Upper lobe of left lung (tissue), 6 donors: ENCODE data around the gene CPEB2. TPM values are rescaled to one million over a fixed set of nuclear protein-coding genes. Genes with fewer than 3 reads are reported as not detected.

Source experiments
- ATAC-seq, 2 donors: fragments of 200-7000 bp; cut with Tn5 transposase; one replicate each; pipeline ENCODE4 v1.9.1; 2022; ENCODE audit warnings: mild to moderate bottlenecking in 2 of 2, moderate library complexity in 2 of 2; ENCODE audit not compliant: low FRiP score in 2 of 2
- DNase-seq, 2 donors: peaks; one replicate each; pipeline ENCODE4 v3.0.0-alpha.2; 2019 to 2020
- H3K27ac ChIP-seq, 4 donors: fragments of 200-600 bp; sonication (generic); one replicate each; pipeline ENCODE4 v1.5.1; 2016 to 2019
- H3K27me3 ChIP-seq, 4 donors: fragments of 200-600 bp; sonication (generic); one replicate each; pipeline ENCODE4 v1.5.1; 2017 to 2019
- H3K36me3 ChIP-seq, 4 donors: fragments of 200-600 bp; sonication (generic); one replicate each; pipeline ENCODE4 v1.5.1; 2016 to 2019
- H3K4me1 ChIP-seq, 4 donors: fragments of 200-600 bp; sonication (generic); one replicate each; pipeline ENCODE4 v1.5.1; 2018 to 2019
- H3K4me3 ChIP-seq, 4 donors: fragments of 200-600 bp; sonication (generic); one replicate each; pipeline ENCODE4 v1.5.1; 2017 to 2019; ENCODE audit warnings: mild to moderate bottlenecking in 2 of 4, moderate library complexity in 1 of 4
- H3K9me3 ChIP-seq, 4 donors: fragments of 200-600 bp; sonication (generic); one replicate each; pipeline ENCODE4 v1.5.1; 2018 to 2019
- CTCF ChIP-seq, 6 experiments: fragments of 450-650 bp in 4 of 6; fragments of 200-600 bp in 2 of 6; sonication (generic) in 2 of 6; IDR thresholded peaks; one replicate each; pipeline ENCODE4 v1.5.1; 2016 to 2019; ENCODE audit warnings: antibody characterized with exemption in 6 of 6
- EP300 ChIP-seq, 4 donors: sonication (generic); formaldehyde crosslinking; IDR thresholded peaks; one replicate each; pipeline ENCODE4 v1.5.1; 2017; ENCODE audit warnings: antibody characterized with exemption in 4 of 4, control low read depth in 2 of 4
- POLR2A ChIP-seq, 4 donors: fragments of 450-650 bp; IDR thresholded peaks; one replicate each; pipeline ENCODE4 v1.5.1; 2016 to 2017; ENCODE audit warnings: antibody characterized with exemption in 4 of 4, mild to moderate bottlenecking in 2 of 4
- POLR2AphosphoS5 ChIP-seq, 2 donors: sonication (generic); formaldehyde crosslinking; IDR thresholded peaks; one replicate each; pipeline ENCODE4 v1.5.1; 2017; ENCODE audit warnings: antibody characterized with exemption in 2 of 2
- WGBS, 2 donors: methylation state at CpG; one replicate each; pipeline ENCODE4 v1.1.5; 2017 to 2018; 5-methylcytosine and 5-hydroxymethylcytosine counted together
- total RNA-seq, 6 donors: library from RNA; depleted of rRNA in 4 of 6; stranded (reverse); fragments of >200 nt in 4 of 6; gene quantifications; one replicate each; pipeline versions ENCODE4 v1.1.0 to v1.2.1, GENCODE V29; 2016 to 2021
- donor health status: DM: no; HTN: no; CAD: no; lungs with moderate emphysema.
- donor health status: DM: no; HTN: yes; CAD: no; lungs with severe emphysema.

Gene CPEB2
- total RNA-seq, 6 donors from 2014 or later, result 9.3 to 44.6 (median 22.9) TPM

- no peaks in the 10 kb centered on the region for H3K27me3 ChIP-seq
- H3K4me1 ChIP-seq, result peaks cover 12 to 29% (median 21%) of the 10 kb centered on the region in 4 donors
- DNase-seq (no peak), ATAC-seq (no peak)
- 0% methylated on average over 1 of the region's 1 CpG for WGBS, 2 donors
- no peak for TF ChIP-seq EP300 (IDR thresholded peaks at IDR 0.05)
- TF ChIP-seq CTCF (IDR thresholded peaks at IDR 0.05), result no peak
- TF ChIP-seq POLR2A (IDR thresholded peaks at IDR 0.05), result no peak
- TF ChIP-seq POLR2AphosphoS5 (IDR thresholded peaks at IDR 0.05), result no peak
- H3K4me3 ChIP-seq, result no peak overlapping the region
- H3K36me3 ChIP-seq, result peaks cover 0 to 17% (median 0%) of the 10 kb centered on the region in 4 donors
- no peak overlapping the region for H3K27ac ChIP-seq
- H3K9me3 ChIP-seq, result no peaks in the 10 kb centered on the region
Measured at GRCh38 chr4:15024386-15024785, 22.1 kb downstream of the CPEB2 start.

GRCh38 chr4:15025693-15026092 is 23.4 kb downstream of the CPEB2 start:
- TF ChIP-seq POLR2A (IDR thresholded peaks at IDR 0.05), result no peak
- TF ChIP-seq EP300 (IDR thresholded peaks at IDR 0.05), result no peak
- TF ChIP-seq CTCF (IDR thresholded peaks at IDR 0.05), result no peak
- TF ChIP-seq POLR2AphosphoS5 (IDR thresholded peaks at IDR 0.05), result no peak
- Histone ChIP-seq H3K4me1 (peaks cover 7 to 23% (median 15%) of the 10 kb centered on the region in 4 donors), H3K27ac (no peak overlapping the region), H3K27me3 (no peaks in the 10 kb centered on the region), H3K36me3 (peaks cover 0 to 4% (median 0%) of the 10 kb centered on the region in 4 donors), H3K4me3 (no peak overlapping the region), H3K9me3 (no peaks in the 10 kb centered on the region)
- 94% methylated on average over 5 of the region's 5 CpGs for WGBS, 2 donors
- ATAC-seq (no peak), DNase-seq (no peak)

GRCh38 chr4:15027921-15028435 is 25.7 kb downstream of the CPEB2 start:
- H3K4me1 ChIP-seq, result peaks cover 2 to 27% (median 26%) of the 10 kb centered on the region in 4 donors

GRCh38 chr4:15031197-15031596 is 28.9 kb downstream of the CPEB2 start:
- no peak for TF ChIP-seq EP300 (IDR thresholded peaks at IDR 0.05)
- no peak for TF ChIP-seq POLR2A (IDR thresholded peaks at IDR 0.05)
- no peak for TF ChIP-seq CTCF (IDR thresholded peaks at IDR 0.05)
- no peak for TF ChIP-seq POLR2AphosphoS5 (IDR thresholded peaks at IDR 0.05)
- 50 to 52% methylated on average over 2 of the region's 2 CpGs for WGBS, 2 donors
- ATAC-seq (no peak), DNase-seq (no peak)
- Histone ChIP-seq H3K27ac (no peak overlapping the region), H3K9me3 (no peaks in the 10 kb centered on the region), H3K36me3 (peaks cover 0 to 12% (median 3%) of the 10 kb centered on the region in 4 donors), H3K4me1 (peaks cover 14 to 41% (median 28%) of the 10 kb centered on the region in 4 donors), H3K4me3 (no peak overlapping the region), H3K27me3 (no peaks in the 10 kb centered on the region)

More at GRCh38 chr4:15027921-15028435, 25.7 kb downstream of the CPEB2 start:
- H3K27ac ChIP-seq, result no peak overlapping the region
- ATAC-seq (no peak), DNase-seq (no peak)
- TF ChIP-seq POLR2AphosphoS5 (IDR thresholded peaks at IDR 0.05) (no peak), EP300 (IDR thresholded peaks at IDR 0.05) (no peak), POLR2A (IDR thresholded peaks at IDR 0.05) (no peak), CTCF (IDR thresholded peaks at IDR 0.05) (no peak)
- WGBS, 2 donors, result 68 to 75% methylated on average over 1 of the region's 1 CpG
- no peaks in the 10 kb centered on the region for H3K27me3 ChIP-seq
- H3K4me3 ChIP-seq, result no peak overlapping the region
- peaks cover 0 to under 1% (median 0%) of the 10 kb centered on the region in 4 donors for H3K36me3 ChIP-seq
- H3K9me3 ChIP-seq, result no peaks in the 10 kb centered on the region
